Measurements from ENCODE around the gene ARHGAP21. TPM values are rescaled to one million over a fixed set of nuclear protein-coding genes. Genes with fewer than 3 reads are reported as not detected.

The ARHGAP21 gene
- total RNA-seq, 1 experiment from 2014 or later: 59.4 TPM

- H3K4me2 ChIP-seq (ENCODE audit: insufficient read depth, insufficient read length, low read length): peak overlapping the region; percentile 67
- no peaks in the 10 kb centered on the region; a peak in 3 of 7 replicates for H3K36me3 Mint-ChIP-seq (ENCODE audit: insufficient read depth in 1 of 3, low read depth in 3 of 3)
- TF ChIP-seq CTCF (conservative IDR thresholded peaks at IDR 0.05): no peak
- no peaks in the 10 kb centered on the region for H3K9me3 ChIP-seq (ENCODE audit: control insufficient read depth, low read depth, low read length)
- peaks cover 17 to 27% of the 10 kb centered on the region in 2 experiments for H3K4me1 Mint-ChIP-seq
- no peak overlapping the region for H3K4me3 Mint-ChIP-seq
- no peak overlapping the region for H2BK120ac ChIP-seq (ENCODE audit: low read depth, low read length, poor library complexity, severe bottlenecking)
- H3K27ac ChIP-seq (ENCODE audit: insufficient read length, low read depth, low read length): no peak overlapping the region
- no peak overlapping the region for H2BK20ac ChIP-seq (ENCODE audit: low read depth, low read length, poor library complexity, severe bottlenecking)
- H3K18ac ChIP-seq (ENCODE audit: insufficient read length, low read depth, low read length): no peak overlapping the region
- no peaks in the 10 kb centered on the region; a peak in 1 of 5 replicates for H3K9me3 Mint-ChIP-seq
- no peak overlapping the region for H4K5ac ChIP-seq (ENCODE audit: insufficient read length, low read depth, low read length)
- WGBS (ENCODE audit: extremely low coverage, insufficient read length, low lambda C conversion rate): no CpG with 5 or more reads among the region's 10 CpGs
- no peak overlapping the region for H3K56ac ChIP-seq (ENCODE audit: insufficient read length, low read depth, low read length)
- no peak overlapping the region for H3K4ac ChIP-seq (ENCODE audit: low read depth, low read length)
- no peak for DNase-seq
- no peak overlapping the region for H3K9ac ChIP-seq (ENCODE audit: extremely low read depth, insufficient read length, low read length)
- peaks cover 17% of the 10 kb centered on the region for H3K23me2 ChIP-seq (ENCODE audit: insufficient read length, low read depth, low read length, poor library complexity, severe bottlenecking)
- H2AFZ ChIP-seq (ENCODE audit: low read length): no peak overlapping the region
- no peak overlapping the region for H3K14ac ChIP-seq (ENCODE audit: insufficient read depth, low read length)
- H4K20me1 ChIP-seq (ENCODE audit: control insufficient read depth, insufficient read depth, insufficient read length): no peaks in the 10 kb centered on the region
- no peak overlapping the region for H3K27ac Mint-ChIP-seq
- no peaks in the 10 kb centered on the region for H3K79me1 ChIP-seq (ENCODE audit: insufficient read depth, low read depth, low read length, poor library complexity, severe bottlenecking)
- peaks cover 17% of the 10 kb centered on the region for H3K27me3 Mint-ChIP-seq (ENCODE audit: low read depth)
- no peak overlapping the region for H4K8ac ChIP-seq (replicated peaks; ENCODE audit: insufficient read length, low read depth, low read length)
- no peak overlapping the region for H2BK5ac ChIP-seq (ENCODE audit: insufficient read length, low read length)
- H2BK12ac ChIP-seq (ENCODE audit: insufficient read length, low read depth, low read length): no peak overlapping the region
- H2AK5ac ChIP-seq (ENCODE audit: insufficient read length, low read length): no peak overlapping the region
- H2BK15ac ChIP-seq (ENCODE audit: low read depth, low read length): no peak overlapping the region
- peaks cover 10% of the 10 kb centered on the region; the same call in 1 of the 2 replicates for H3K27me3 ChIP-seq (ENCODE audit: insufficient read depth, low read length)
- H3K4me1 ChIP-seq (ENCODE audit: insufficient read depth, low read length): peaks cover 15% of the 10 kb centered on the region
- no peak overlapping the region for H3K23ac ChIP-seq (ENCODE audit: insufficient read length, low read depth, low read length)
- H3K79me2 ChIP-seq (ENCODE audit: insufficient read depth, low read length): peaks cover 8% of the 10 kb centered on the region; the same call in 1 of the 2 replicates
- no peak overlapping the region for H4K91ac ChIP-seq (ENCODE audit: insufficient read length, low read depth, low read length)
- no peak overlapping the region for H3T11ph ChIP-seq (ENCODE audit: low read length)
Measured at GRCh38 chr10:24718031-24718855, 5.4 kb downstream of the ARHGAP21 start.

Measured in H9 (cell line).